GM12875 (cell line): Measurements from ENCODE around the gene TBC1D20.
"Not testable (repeated sequence)": the region's sequence is repeated elsewhere in the genome, so short reads cannot be mapped to it uniquely, and the experiment has no call there.

Experiments
- H3K4me3 ChIP-seq: one replicate; pipeline ENCODE4 v1.5.1; 2011; ENCODE audit warnings: low read depth, low read length, control low read depth
- TF ChIP-seq, protein P1 (sequence below): IDR thresholded peaks from 2 replicates; pipeline ENCODE4 v1.5.1; 2011; ENCODE audit warnings: low read depth, mild to moderate bottlenecking, control low read depth, inconsistent platforms, low read length, moderate library complexity, borderline replicate concordance; ENCODE audit not compliant: insufficient read depth

Gene TBC1D20

DNA sequence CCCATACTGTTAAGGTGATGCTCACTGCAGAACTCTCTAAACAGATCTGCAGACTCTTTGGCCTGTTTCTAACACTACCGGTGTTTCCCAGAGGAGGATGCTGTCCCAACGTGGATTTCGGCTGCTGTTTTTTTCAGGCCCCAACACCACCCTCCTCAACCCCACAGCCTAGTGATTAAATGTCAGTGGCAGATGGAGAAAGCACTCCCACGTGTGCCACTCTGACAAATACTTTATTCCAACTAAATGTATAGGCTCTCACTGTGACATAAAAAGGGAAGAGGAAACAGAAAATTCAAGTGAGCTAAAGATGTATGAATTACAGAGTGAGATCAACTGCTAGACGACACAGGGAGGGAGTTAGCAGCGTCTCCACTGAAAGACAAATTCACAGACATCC is 3.6 kb downstream of the TBC1D20 start:
- H3K4me3 ChIP-seq, result no peak overlapping the region
- TF ChIP-seq, protein P1, sequence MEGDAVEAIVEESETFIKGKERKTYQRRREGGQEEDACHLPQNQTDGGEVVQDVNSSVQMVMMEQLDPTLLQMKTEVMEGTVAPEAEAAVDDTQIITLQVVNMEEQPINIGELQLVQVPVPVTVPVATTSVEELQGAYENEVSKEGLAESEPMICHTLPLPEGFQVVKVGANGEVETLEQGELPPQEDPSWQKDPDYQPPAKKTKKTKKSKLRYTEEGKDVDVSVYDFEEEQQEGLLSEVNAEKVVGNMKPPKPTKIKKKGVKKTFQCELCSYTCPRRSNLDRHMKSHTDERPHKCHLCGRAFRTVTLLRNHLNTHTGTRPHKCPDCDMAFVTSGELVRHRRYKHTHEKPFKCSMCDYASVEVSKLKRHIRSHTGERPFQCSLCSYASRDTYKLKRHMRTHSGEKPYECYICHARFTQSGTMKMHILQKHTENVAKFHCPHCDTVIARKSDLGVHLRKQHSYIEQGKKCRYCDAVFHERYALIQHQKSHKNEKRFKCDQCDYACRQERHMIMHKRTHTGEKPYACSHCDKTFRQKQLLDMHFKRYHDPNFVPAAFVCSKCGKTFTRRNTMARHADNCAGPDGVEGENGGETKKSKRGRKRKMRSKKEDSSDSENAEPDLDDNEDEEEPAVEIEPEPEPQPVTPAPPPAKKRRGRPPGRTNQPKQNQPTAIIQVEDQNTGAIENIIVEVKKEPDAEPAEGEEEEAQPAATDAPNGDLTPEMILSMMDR, result no peak

DNA sequence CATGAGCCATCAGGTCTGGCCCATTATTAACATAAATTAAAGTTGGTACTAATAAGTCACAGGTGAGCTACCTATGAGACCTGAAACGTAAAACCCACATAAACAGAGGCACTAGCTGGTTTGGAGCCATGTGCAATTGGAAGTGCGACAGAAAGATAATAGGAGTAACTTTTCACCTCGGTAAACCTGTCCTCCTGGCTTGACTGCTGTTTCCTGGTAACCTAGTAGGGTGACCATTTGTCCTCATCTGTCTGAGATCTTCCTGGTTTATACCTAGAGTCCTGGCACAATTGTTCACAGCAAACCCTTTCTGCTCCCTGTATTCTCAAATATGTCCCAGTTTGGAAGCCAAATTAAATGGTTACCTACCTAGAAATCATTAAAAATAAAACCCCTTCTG is 7.4 kb downstream of the TBC1D20 start:
- no peak overlapping the region for H3K4me3 ChIP-seq
- TF ChIP-seq, protein P1, result no peak

DNA sequence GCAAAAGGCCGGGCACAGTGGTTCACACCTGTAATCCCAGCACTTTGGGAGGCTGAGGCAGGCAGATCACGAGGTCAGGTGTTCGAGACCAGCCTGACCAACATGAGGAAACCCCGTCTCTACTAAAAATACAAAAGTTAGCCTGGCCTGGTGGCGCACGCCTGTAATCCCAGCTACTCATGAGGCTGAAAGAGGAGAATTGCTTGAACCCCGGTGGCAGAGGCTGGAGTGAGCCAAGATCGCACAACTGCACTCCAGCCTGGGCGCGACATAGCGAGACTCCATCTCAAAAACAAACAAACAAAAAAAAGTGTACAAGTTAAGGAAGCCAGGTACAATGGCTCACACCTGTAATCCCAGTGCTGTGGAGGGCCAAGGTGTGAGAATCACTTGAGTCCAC is 10.3 kb downstream of the TBC1D20 start:
- not testable (repeated sequence) for H3K4me3 ChIP-seq

DNA sequence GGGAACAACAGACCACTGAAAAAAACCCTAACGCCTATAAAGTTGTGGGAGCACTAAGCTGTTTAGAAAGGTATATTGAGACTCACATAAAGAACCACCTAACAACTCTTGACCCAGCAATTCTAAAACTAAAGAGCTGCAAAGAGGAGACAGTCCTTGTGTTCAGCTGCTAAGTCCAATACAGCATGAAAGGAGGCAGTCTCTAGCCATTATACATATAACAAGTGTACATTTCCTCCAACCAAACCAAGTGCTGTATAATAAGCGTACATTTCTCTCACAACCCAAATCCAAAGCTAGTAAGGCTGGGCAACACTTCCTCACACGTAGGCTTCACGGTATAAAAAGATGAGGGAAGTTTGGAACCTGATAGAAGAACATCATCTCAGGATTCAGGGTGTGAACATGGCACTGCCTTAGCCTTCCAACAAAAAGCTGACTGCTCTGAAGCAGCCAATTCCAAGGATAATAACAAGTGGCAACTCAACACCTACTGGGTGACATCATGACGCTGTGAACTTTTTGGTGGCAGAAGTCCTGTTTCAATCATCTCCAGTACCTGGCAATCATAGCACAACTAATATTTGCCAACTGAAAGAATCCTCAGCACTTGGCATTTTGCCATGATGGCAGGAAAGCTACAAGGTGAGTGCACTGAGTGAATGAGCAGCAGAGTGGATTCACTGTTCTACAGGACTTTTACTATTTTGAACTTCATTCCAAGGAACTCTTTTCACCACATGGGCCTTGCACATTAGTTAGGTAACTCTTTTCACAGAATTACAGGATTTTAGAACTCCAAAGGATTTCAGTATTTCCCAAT is 16.6 kb downstream of the TBC1D20 start:
- TF ChIP-seq, protein P1, result no peak
- H3K4me3 ChIP-seq, result no peak overlapping the region

DNA sequence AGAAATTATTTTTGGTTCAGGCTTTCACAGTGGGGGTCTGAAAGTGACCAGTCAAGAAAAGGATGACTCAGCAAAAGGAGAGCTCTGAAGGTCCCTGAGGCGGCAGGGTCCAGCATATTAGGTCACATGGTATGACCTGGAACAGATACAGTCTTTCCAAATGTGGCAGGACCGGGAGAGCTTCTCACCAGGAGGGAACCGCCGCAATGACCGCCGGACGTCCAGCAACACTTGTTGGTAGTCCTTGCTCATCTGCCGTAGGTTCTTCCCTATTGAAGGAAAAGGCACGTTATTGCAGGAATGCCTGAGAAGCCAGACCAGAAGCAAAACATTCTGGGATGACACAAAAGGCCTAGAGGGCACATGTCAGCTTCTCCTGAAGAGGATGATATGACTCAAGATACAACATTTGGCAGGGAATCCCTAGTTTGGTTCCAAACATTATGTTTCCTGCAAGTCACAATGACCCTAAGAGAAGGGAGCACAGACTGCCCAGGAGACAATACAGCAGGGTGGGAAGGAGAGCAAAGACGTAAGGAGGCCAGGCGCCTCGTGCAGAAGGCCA is 17.4 kb downstream of the TBC1D20 start:
- TF ChIP-seq, protein P1, result no peak

DNA sequence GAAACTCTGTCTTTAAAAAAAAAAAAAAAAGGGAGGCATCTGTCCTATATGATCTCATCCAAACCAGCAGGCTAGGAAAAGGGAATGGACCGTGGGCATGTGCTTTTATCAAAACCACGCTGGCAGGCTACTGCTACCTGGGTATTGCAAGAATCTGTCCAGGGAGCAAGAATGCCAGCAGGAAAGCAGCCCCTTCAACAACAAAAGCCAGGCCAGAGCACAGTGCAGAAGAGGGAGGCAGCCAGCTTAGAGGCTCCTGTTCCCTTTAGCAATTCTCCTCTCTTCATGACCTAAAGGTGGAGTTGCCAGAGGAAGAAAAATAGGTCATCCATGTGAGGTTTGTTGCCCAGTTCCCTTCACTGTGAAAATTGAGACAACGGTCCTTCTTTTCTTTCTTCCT is 18.2 kb downstream of the TBC1D20 start:
- TF ChIP-seq, protein P1, result no peak
- H3K4me3 ChIP-seq, result no peak overlapping the region

More for the DNA sequence above, 17.4 kb downstream of the TBC1D20 start:
- H3K4me3 ChIP-seq, result no peak overlapping the region

DNA sequence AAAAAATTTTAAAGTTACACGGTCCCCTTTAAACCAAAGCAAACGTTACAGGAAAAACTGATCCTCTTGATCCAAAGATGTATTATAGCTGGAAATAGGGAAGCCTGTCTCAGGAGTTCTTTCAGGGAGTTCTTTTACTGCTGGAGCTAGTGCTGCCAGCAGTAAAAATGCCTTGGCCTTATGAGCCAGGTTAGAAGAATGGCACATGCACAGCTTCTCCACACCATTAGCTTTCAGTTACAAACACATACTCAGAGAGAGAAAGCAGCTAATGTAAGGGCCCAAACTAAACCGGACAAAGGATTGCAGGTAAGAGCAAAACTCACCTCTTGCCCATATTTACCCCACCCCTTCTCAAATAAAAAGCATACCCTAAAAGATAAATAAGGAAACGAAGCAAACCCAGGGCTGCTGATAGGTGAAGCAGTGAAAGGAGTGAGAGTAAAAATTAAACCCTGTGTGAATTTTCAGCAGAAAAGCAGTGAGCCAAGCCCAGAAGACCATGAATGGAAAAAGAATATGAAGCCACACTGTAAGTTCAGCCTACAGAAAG is 19.0 kb downstream of the TBC1D20 start:
- H3K4me3 ChIP-seq, result no peak overlapping the region
- TF ChIP-seq, protein P1, result no peak
